ENCODE results near the gene BBS2. TPM values are rescaled to one million over a fixed set of nuclear protein-coding genes. Genes with fewer than 3 reads are reported as not detected.

BBS2 gene
- total RNA-seq, 4 donors from 2014 or later, result 22.9 to 66.0 (median 39.6) TPM

DNA sequence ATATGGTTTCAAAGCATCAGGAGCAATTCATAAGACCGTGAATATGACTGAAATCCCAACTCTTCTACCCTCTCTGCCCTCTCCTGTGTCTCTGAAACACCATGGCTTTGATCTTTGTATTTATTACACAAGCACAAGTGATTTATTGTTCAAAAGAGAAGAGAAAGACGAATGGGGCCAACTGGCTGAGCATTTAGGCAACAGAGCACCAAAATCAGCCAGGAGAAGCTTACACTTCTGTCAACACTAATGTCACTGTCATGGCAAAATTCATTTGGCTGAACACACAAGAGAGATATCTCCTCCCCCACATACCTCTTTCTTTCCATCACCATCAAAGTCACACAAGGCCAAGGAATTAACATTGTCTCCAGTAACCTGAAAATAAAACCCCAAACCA, 9.3 kb downstream of the BBS2 start:
- TF ChIP-seq, protein P1, sequence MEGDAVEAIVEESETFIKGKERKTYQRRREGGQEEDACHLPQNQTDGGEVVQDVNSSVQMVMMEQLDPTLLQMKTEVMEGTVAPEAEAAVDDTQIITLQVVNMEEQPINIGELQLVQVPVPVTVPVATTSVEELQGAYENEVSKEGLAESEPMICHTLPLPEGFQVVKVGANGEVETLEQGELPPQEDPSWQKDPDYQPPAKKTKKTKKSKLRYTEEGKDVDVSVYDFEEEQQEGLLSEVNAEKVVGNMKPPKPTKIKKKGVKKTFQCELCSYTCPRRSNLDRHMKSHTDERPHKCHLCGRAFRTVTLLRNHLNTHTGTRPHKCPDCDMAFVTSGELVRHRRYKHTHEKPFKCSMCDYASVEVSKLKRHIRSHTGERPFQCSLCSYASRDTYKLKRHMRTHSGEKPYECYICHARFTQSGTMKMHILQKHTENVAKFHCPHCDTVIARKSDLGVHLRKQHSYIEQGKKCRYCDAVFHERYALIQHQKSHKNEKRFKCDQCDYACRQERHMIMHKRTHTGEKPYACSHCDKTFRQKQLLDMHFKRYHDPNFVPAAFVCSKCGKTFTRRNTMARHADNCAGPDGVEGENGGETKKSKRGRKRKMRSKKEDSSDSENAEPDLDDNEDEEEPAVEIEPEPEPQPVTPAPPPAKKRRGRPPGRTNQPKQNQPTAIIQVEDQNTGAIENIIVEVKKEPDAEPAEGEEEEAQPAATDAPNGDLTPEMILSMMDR (IDR thresholded peaks at IDR 0.05), result no peak
- peaks cover 0 to 58% (median 0%) of the 10 kb centered on the region in 3 donors for H3K36me3 ChIP-seq
- no peak overlapping the region for H3K4me3 ChIP-seq
- H3K27me3 ChIP-seq, result no peaks in the 10 kb centered on the region
- H3K27ac ChIP-seq, result no peak overlapping the region
- H3K9me3 ChIP-seq, result no peaks in the 10 kb centered on the region
- peaks cover 0 to 4% (median 0%) of the 10 kb centered on the region in 4 donors for H3K4me1 ChIP-seq
- DNase-seq, result no peak

DNA sequence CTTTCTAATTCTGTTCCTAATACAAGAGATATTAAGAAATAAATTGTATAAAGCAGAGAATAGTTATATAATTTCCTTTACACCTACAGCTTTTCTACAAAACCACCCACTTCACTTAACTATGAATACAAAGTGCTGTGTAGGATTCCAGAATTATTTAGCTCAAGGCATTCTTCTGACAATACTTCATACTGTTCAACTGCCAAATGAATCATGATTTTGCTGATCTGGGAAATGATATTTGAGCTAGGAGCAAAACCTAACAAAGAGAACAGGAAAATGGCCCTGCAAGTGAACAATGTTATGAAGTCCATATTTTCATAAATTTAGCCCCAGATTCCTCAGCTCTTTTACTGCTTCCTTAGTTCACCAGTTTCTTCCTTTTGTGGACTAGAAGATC, 12.9 kb downstream of the BBS2 start:
- peaks cover 0 to 93% (median 0%) of the 10 kb centered on the region in 3 donors for H3K36me3 ChIP-seq
- no peaks in the 10 kb centered on the region for H3K9me3 ChIP-seq
- no peaks in the 10 kb centered on the region for H3K4me1 ChIP-seq
- no peaks in the 10 kb centered on the region for H3K27me3 ChIP-seq
- DNase-seq, result no peak
- H3K4me3 ChIP-seq, result no peak overlapping the region
- no peak overlapping the region for H3K27ac ChIP-seq
- TF ChIP-seq, protein P1 (IDR thresholded peaks at IDR 0.05), result no peak
- TF ChIP-seq POLR2A (IDR thresholded peaks at IDR 0.05), result no peak

DNA sequence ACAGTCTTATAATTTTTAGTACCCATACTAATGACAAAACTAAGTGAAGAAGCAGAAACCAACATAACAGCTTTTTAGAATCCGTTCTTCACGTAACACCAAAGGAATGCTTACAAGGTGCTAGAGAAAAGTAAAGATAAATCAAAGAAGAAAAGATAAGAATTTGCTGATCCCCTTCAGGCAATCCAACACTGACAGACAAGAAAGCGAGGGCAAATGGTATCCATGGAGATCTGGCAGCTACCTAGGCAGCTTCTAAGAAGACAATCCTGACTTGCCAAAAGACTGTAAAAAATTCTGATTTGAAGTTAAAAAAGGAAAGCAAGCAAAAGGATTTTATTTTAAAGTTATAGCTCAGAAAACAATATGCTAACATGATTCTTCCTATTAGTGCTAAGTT, 14.6 kb downstream of the BBS2 start:
- no peaks in the 10 kb centered on the region for H3K9me3 ChIP-seq
- H3K4me1 ChIP-seq, result no peaks in the 10 kb centered on the region
- H3K27ac ChIP-seq, result no peak overlapping the region
- TF ChIP-seq, protein P1 (IDR thresholded peaks at IDR 0.05), result no peak
- no peak for TF ChIP-seq POLR2A (IDR thresholded peaks at IDR 0.05)
- H3K4me3 ChIP-seq, result no peak overlapping the region
- peaks cover 0 to 96% (median 0%) of the 10 kb centered on the region in 3 donors for H3K36me3 ChIP-seq
- H3K27me3 ChIP-seq, result no peaks in the 10 kb centered on the region
- DNase-seq, result no peak

DNA sequence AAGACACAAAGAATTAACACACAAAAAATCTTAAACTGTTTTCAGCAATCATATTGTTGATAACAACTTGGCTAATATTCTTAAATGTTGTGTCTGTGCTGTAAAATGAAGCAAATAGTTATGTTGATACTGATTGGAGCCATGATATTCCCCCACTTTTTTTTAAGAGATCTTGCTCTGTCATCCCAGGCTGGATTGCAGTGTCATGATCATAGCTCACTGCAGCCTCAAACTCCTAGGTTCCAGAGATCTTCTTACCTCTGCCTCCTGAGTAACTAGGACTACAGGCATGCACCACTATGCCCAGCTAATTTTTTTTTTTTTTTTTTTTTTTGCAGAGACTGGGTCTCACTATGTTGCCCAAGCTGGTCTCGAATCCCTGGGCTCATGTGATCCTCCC, 26.0 kb downstream of the BBS2 start:
- no peak for DNase-seq
- Histone ChIP-seq H3K9me3 (no peaks in the 10 kb centered on the region), H3K4me3 (no peak overlapping the region), H3K27me3 (no peaks in the 10 kb centered on the region), H3K27ac (no peak overlapping the region), H3K36me3 (peaks cover 0 to 39% (median 0%) of the 10 kb centered on the region in 3 donors), H3K4me1 (no peaks in the 10 kb centered on the region)
- no peak for TF ChIP-seq POLR2A (IDR thresholded peaks at IDR 0.05)
- TF ChIP-seq, protein P1 (IDR thresholded peaks at IDR 0.05), result no peak

DNA sequence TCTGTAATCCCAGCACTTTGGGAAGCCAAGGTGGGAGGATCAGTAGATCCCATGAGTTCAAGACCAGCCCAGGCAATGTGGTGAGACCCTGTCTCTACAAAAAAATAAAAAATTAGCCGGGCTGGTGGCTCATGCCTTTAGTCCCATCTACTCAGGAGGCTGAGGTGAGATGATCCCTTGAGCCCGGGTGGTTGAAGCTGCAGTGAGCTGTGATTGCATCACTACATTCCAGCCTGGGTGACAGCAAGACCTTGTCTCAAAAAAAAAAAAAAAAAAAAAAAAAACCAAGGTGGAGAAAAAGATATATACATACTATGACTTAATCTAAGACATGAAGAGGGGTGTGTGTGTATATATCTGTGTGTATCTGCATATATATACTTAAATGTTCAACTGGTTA, 26.7 kb downstream of the BBS2 start:
- H3K9me3 ChIP-seq, result no peaks in the 10 kb centered on the region
- H3K27me3 ChIP-seq, result no peaks in the 10 kb centered on the region
- H3K36me3 ChIP-seq, result peaks cover 0 to 32% (median 0%) of the 10 kb centered on the region in 3 donors
- TF ChIP-seq, protein P1 (IDR thresholded peaks at IDR 0.05), result no peak
- TF ChIP-seq POLR2A (IDR thresholded peaks at IDR 0.05), result no peak
- no peak overlapping the region for H3K27ac ChIP-seq
- no peak overlapping the region for H3K4me3 ChIP-seq
- no peaks in the 10 kb centered on the region for H3K4me1 ChIP-seq
- DNase-seq, result no peak

Measured in Peyer's patch (tissue), 4 donors.